Measurements from ENCODE around the gene DUSP2. TPM values are rescaled to one million over a fixed set of nuclear protein-coding genes. Genes with fewer than 3 reads are reported as not detected.
A peak's percentile ranks its signal among the peaks of the same experiment; 100 is the strongest.

Gene DUSP2
- total RNA-seq, 4 donors from 2014 or later = 0.23 to 5.4 (median 0.40) TPM; not detected in 1

- 100% methylated on average over 1 of the region's 3 CpGs for WGBS, 2 donors (ENCODE audit: low coverage in 1 of 2)
- no peaks in the 10 kb centered on the region for H3K36me3 ChIP-seq
- H3K4me3 ChIP-seq = no peak overlapping the region
- peak overlapping the region in 2 of 4 donors; percentile 56 to 59 for H3K27ac ChIP-seq
- peaks cover 17% of the 10 kb centered on the region for H3K27me3 ChIP-seq
- TF ChIP-seq POLR2A (IDR thresholded peaks at IDR 0.05) (no peak), EP300 (IDR thresholded peaks at IDR 0.05) (no peak), CTCF (IDR thresholded peaks at IDR 0.05) (no peak), POLR2AphosphoS5 (IDR thresholded peaks at IDR 0.05) (no peak)
- peaks cover 0 to 16% (median 0%) of the 10 kb centered on the region in 3 donors for H3K9me3 ChIP-seq
- H3K4me1 ChIP-seq = peaks cover 0 to 17% (median 8%) of the 10 kb centered on the region in 3 donors
- ATAC-seq = no peak
Observed at GRCh38 chr2:96107708-96108065, 37.6 kb downstream of the DUSP2 start.

GRCh38 chr2:96106991-96107707, 38.1 kb downstream of the DUSP2 start:
- Histone ChIP-seq H3K36me3 (no peaks in the 10 kb centered on the region), H3K27ac (peak overlapping the region in 1 of 4 donors; percentile 59), H3K4me3 (no peak overlapping the region), H3K9me3 (peaks cover 0 to 16% (median 0%) of the 10 kb centered on the region in 3 donors), H3K27me3 (peaks cover 17% of the 10 kb centered on the region), H3K4me1 (peaks cover 0 to 17% (median 8%) of the 10 kb centered on the region in 3 donors)
- no peak for ATAC-seq
- 73 to 76% methylated on average over 3 to 5 of the region's 9 CpGs for WGBS, 2 donors (ENCODE audit: low coverage in 1 of 2)
- TF ChIP-seq POLR2A (IDR thresholded peaks at IDR 0.05) (no peak), POLR2AphosphoS5 (IDR thresholded peaks at IDR 0.05) (no peak), CTCF (IDR thresholded peaks at IDR 0.05) (no peak), EP300 (IDR thresholded peaks at IDR 0.05) (no peak)

- WGBS, 2 donors (ENCODE audit: low coverage in 1 of 2) = 91 to 96% methylated on average over 4 to 8 of the region's 8 CpGs
- peaks cover 17% of the 10 kb centered on the region for H3K27me3 ChIP-seq
Observed at GRCh38 chr2:96105994-96106715, 39.1 kb downstream of the DUSP2 start.

GRCh38 chr2:96105152-96105915, 39.9 kb downstream of the DUSP2 start:
- Histone ChIP-seq H3K4me1 (peaks cover 0 to 17% (median 8%) of the 10 kb centered on the region in 3 donors), H3K27me3 (peaks cover 17% of the 10 kb centered on the region), H3K36me3 (no peaks in the 10 kb centered on the region), H3K4me3 (no peak overlapping the region), H3K27ac (no peak overlapping the region), H3K9me3 (peaks cover 0 to 16% (median 0%) of the 10 kb centered on the region in 3 donors)
- no peak for ATAC-seq
- WGBS, 2 donors (ENCODE audit: low coverage in 1 of 2) = 100% methylated on average over 1 of the region's 3 CpGs; no CpG with 5 or more reads in 1 of the 2 donors
- TF ChIP-seq POLR2A (IDR thresholded peaks at IDR 0.05) (no peak), POLR2AphosphoS5 (IDR thresholded peaks at IDR 0.05) (no peak), CTCF (IDR thresholded peaks at IDR 0.05) (no peak), EP300 (IDR thresholded peaks at IDR 0.05) (no peak)

More at GRCh38 chr2:96105994-96106715, 39.1 kb downstream of the DUSP2 start:
- Histone ChIP-seq H3K4me3 (no peak overlapping the region), H3K4me1 (peaks cover 0 to 17% (median 8%) of the 10 kb centered on the region in 3 donors), H3K9me3 (peaks cover 0 to 16% (median 0%) of the 10 kb centered on the region in 3 donors), H3K27ac (no peak overlapping the region), H3K36me3 (no peaks in the 10 kb centered on the region)
- TF ChIP-seq POLR2A (IDR thresholded peaks at IDR 0.05) (no peak), EP300 (IDR thresholded peaks at IDR 0.05) (no peak), POLR2AphosphoS5 (IDR thresholded peaks at IDR 0.05) (no peak), CTCF (IDR thresholded peaks at IDR 0.05) (no peak)
- no peak for ATAC-seq
